Measurements from ENCODE around the gene MAST3. TPM values are rescaled to one million over a fixed set of nuclear protein-coding genes. Genes with fewer than 3 reads are reported as not detected.

MAST3 gene
- total and polyA plus RNA-seq, 2 of the 8 experiments (the other 6 are each of a cell fraction or from before 2014, with no cell fraction given) = 3.4 to 9.0 TPM

GRCh38 chr19:18147396-18147795, 49.8 kb downstream of the MAST3 start:
- Histone ChIP-seq H4K8ac (ENCODE audit: extremely low read depth, insufficient read depth, low read length) (no peak overlapping the region), H3K4me1 (replicated peaks in 1 of 4; ENCODE audit: control insufficient read depth in 3 of 4, insufficient read depth in 4 of 4, low read length in 3 of 4) (no peaks in the 10 kb centered on the region), H3K4ac (replicated peaks; ENCODE audit: insufficient read length, low read depth, low read length) (no peak overlapping the region), H2BK12ac (ENCODE audit: low read depth, low read length) (no peak overlapping the region), H3K9ac (replicated peaks in 1 of 4; ENCODE audit: extremely low read depth in 1 of 4, low read depth in 3 of 4, low read length in 3 of 4) (no peak overlapping the region), H3K79me1 (ENCODE audit: low read depth, low read length) (no peaks in the 10 kb centered on the region), H2BK120ac (replicated peaks; ENCODE audit: low read depth, low read length) (no peak overlapping the region), H3K9me3 (ENCODE audit: insufficient read depth in 2 of 2, low read depth in 1 of 2, low read length in 1 of 2) (no peaks in the 10 kb centered on the region), H2BK5ac (ENCODE audit: low read depth, low read length) (no peak overlapping the region), H3K14ac (ENCODE audit: insufficient read length) (no peak overlapping the region), H3K27me3 (replicated peaks in 1 of 4; ENCODE audit: control insufficient read depth in 3 of 4, extremely low read depth in 1 of 4, insufficient read depth in 3 of 4, low read length in 3 of 4) (no peaks in the 10 kb centered on the region), H2BK15ac (ENCODE audit: low read length) (no peak overlapping the region), H2AK5ac (ENCODE audit: low read depth, low read length) (no peak overlapping the region), H2BK20ac (ENCODE audit: low read length) (no peak overlapping the region), H2AFZ (ENCODE audit: low read length) (no peak overlapping the region), H3K27ac (ENCODE audit: low read depth, low read length) (no peak overlapping the region), H4K5ac (ENCODE audit: insufficient read length, low read depth, low read length) (no peak overlapping the region), H3K23ac (ENCODE audit: insufficient read length) (no peak overlapping the region), H3K4me2 (ENCODE audit: insufficient read depth in 1 of 2, low read depth in 2 of 2, low read length in 2 of 2) (no peak overlapping the region), H3K79me2 (ENCODE audit: control insufficient read depth in 1 of 2, insufficient read depth in 2 of 2, low read length in 2 of 2) (no peaks in the 10 kb centered on the region), H3K18ac (ENCODE audit: extremely low read depth, low read length) (no peak overlapping the region), H3K36me3 (ENCODE audit: control insufficient read depth in 2 of 4, insufficient read depth in 4 of 4, low read length in 3 of 4) (peaks cover 0 to 14% (median 9%) of the 10 kb centered on the region in 4 experiments; a peak in 5 of 8 replicates), H3K23me2 (ENCODE audit: low read depth, low read length) (peaks cover 1% of the 10 kb centered on the region; the same call in 1 of the 2 replicates), H4K91ac (replicated peaks; ENCODE audit: insufficient read length, low read length) (no peak overlapping the region), H3K4me3 (ENCODE audit: extremely low read depth in 1 of 4, insufficient read depth in 2 of 4, low read depth in 3 of 4, low read length in 4 of 4) (no peak overlapping the region), H3K56ac (replicated peaks; ENCODE audit: insufficient read length, low read depth, low read length) (no peak overlapping the region), H4K20me1 (replicated peaks in 1 of 2; ENCODE audit: control insufficient read depth in 1 of 2, insufficient read depth in 2 of 2, low read length in 2 of 2) (peaks cover 1 to 3% of the 10 kb centered on the region in 2 experiments)
- CTCF ChIA-PET (ENCODE audit: partially characterized antibody) = interaction anchor here (1.3 kb wide), 2 partner anchors 24 to 34 kb away, joined by 3 to 4 read pairs; no protein-coding TSS in a partner anchor
- TF ChIP-seq ZNF274 (IDR thresholded peaks at IDR 0.05; ENCODE audit: borderline replicate concordance, extremely low read depth, low read length) (no peak), SIN3A (conservative IDR thresholded peaks at IDR 0.05 in 1 of 2, IDR thresholded peaks at IDR 0.05 in 1 of 2; ENCODE audit: low read depth in 1 of 2, low read length in 2 of 2) (no peak), TCF12 (IDR thresholded peaks at IDR 0.05; ENCODE audit: low read depth, low read length) (no peak), SIRT6 (IDR thresholded peaks at IDR 0.05; ENCODE audit: low read length) (no peak), CHD2 (IDR thresholded peaks at IDR 0.05; ENCODE audit: low read length) (no peak), USF2 (IDR thresholded peaks at IDR 0.05; ENCODE audit: low read length) (no peak), EGR1 (IDR thresholded peaks at IDR 0.05; ENCODE audit: borderline replicate concordance, low read depth, low read length) (no peak)
- POLR2A ChIA-PET (ENCODE audit: partially characterized antibody) = interaction anchor here (1.4 kb wide), 1 partner anchor 23 kb away, joined by 4 read pairs; no protein-coding TSS in a partner anchor
- WGBS, 2 experiments (ENCODE audit: extremely low coverage in 1 of 2, insufficient coverage in 1 of 2, insufficient read length in 1 of 2, insufficient replicate concordance in 2 of 2, low coverage in 1 of 2, low lambda C conversion rate in 2 of 2, missing lambda C conversion rate in 1 of 2) = 88% methylated on average over 9 of the region's 13 CpGs; no CpG with 5 or more reads in 1 of the 2 experiments
- no peak for DNase-seq (ENCODE audit: low read depth in 1 of 2, low spot score in 2 of 2)
- no peak for FAIRE-seq

Measured in H1 (cell line).